NCI-H748 treated with DMSO at 0.1 percent for 48 hours (cell line): ENCODE results near the gene NPIPA3.
"Not testable (repeated sequence)": the region's sequence is repeated elsewhere in the genome, so short reads cannot be mapped to it uniquely, and the experiment has no call there.

Experiments
- DNase-seq: peaks from one replicate; lab custom pipeline; 2025; lab: John Stamatoyannopoulos, UW

NPIPA3 gene

DNA sequence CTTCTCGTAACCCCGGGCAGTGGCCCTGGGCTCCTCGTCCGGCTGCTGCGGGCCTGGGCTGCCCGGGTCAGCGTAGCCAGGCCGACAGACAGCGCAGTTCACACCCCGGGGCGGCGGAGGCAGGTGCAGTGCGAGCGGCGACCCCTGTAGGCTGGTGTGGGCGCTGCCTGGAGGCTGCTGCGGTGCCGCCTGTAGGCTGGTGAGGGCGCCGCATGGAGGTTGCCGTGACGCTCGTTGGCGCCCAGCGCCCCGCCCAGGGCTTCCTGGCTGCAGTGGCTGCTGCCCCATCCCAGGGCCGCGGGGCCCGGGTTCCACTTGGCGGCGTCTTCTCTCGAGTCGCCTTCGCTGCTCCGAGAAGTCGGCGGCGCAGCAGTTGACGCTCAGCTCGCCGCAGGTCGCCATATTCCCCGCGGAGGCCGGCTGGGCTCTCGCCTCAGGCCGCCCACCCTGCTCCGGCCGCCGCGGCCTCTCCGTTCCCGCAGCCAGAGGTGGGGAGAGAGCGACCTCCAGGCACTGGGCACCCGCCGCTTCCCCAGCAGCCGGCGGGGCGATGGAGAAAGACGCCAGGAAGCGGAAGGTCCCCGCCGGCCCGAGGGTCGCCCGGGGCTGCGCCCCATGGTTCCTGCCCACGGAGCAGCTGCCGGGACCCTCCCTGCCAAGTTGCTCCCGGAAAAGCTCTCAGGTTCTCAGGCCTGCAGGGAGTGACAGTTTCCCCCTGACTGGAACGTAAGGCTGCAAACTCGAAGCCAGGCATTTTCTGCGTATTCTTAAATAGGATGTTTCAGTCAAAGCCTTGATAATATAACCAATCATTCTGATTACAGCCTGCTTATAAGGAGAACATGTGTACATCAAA, at the start of gene NPIPA3:
NPIPA3 (plus strand) TSS at position 256 of the 856 bp plus-strand sequence. CDS start 5,533 bp downstream, outside the sequence.
- not testable (repeated sequence) for DNase-seq

DNA sequence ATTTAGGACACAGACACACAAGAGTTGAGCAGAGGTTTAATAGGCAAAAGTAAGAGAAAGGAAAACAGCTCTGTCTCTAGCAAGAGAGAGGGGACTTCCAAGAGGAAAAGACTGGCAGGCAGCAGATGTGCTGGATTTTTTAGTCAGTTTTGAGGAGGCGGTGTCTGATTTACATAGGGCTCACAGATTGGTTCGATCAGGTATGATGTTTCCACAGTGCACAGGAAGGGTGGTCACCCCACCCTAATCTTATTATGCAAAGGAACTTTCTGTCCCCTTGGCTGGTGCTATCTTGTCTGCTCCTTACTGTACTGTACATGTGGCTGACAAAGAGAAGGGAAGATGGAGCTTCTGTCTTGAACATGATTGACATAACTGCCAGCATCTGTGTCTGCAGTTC, 45.1 kb upstream of the NPIPA3 start:
- no peak for DNase-seq

DNA sequence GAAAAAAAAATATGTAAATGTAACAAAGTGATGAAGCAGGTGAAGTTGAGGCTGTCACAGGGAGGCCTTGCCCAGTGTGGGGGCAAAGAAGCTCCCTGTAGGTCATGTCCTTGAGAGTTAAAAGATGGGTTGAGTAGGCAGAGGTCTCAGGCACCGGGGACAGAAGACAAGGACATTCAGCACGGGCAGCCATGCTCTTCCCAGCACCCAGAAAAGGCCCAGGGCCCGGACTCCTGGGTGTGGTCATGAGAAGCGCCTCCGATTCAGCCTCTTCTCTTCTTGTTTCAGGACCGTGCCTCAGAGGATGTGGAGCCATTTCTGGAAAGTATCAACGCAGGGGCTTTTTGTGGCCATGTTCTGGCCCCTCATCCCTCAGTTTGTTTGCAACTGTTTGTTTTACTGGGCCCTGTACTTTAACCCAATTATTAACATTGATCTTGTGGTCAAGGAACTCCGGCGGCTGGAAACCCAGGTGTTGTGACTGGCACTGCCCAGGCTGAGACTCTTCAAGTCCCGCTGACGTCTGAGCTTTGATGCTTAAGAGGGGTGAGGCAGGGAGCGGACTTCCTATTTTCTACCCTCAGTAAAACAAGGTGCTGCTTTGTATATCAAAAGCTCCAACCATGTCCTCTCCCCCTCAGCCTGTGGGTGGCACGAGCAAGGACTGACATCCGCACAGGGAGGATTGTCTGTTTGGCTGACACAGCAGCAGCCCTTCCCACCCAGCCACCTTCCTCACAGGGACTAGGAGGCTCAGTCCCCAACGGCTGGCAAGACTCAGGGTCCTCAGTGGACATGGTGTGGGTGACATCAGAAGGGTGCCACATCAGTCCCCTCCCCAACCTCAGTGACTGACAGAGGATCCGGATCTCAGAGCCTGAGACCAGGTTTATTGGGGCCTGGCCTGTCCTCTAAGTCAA, 35.6 kb upstream of the NPIPA3 start:
- DNase-seq: no peak

DNA sequence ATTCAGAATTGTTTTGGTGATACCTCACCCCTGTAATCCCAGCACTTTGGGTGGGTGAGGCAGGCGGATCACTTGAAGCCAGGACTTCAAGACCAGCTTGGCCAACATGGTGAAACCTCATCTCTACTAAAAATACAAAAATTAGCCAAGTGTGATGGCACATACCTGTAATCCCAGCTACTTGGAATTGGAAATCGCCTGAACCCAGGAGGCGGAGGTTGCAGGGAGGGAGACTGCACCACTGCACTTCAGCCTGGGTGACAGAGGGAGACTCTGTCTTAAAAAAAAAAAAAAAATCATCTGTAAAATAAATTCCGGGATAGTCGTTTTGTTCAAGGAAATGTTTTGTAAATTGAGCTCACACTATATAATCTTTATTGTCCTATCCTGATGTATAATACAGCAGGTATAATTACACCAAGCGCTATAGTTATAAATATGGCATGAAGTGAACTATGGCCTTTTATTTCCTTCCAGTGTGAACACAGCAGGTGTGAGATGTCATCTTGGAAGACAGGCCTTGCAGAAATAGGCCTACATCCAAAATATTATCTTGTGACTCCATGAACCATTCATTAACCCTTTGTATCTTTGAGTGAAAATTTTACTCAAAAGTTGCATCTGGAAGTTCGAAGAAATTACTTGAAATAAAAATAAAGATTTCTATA, 34.5 kb upstream of the NPIPA3 start:
- no peak for DNase-seq

DNA sequence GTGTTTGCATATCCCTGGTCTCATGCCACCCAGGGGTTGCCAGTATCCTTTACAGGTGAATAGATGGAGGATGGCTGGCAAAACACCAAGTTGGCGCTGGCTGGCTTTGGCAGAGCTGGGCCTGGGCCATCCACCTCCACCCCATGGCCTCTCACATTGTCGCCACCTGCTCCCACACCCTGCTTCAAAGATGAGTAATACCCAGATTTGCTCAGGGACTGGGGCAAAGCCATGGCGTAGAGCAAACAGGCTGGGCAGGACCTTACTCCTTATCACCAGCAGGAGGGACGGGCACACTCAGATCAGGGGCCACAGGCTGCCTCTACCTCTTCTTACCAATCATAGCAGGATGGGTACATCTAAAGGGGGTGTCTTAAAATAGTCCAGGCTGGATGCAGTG, 33.4 kb upstream of the NPIPA3 start:
- DNase-seq: no peak

DNA sequence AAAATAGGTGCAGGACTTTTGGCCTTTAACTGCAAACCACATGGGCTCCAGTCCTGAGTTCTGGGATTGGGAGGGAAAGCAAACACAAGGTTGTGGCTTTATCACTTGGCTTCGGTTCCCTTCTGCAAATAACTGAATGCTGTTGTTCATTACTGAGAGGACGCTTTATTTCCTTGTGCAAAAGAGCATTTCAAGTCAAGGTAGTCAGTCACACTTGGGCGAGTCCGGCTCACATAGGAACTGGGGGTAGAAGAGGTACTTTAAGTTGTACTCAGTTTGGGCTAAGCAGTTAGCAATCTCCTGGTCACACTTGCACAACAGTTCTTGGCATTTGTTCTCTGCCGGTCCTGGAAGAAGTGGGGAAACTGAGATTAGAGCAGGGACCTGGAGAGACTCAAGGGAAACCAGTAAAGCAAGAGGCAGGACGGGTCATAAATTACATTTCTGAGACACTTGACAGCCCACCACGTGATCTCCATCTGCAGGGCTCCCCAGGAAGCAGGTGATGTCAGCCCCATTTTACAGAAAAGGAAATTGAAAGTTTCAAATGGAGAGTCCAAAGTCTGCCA, 30.7 kb upstream of the NPIPA3 start:
- no peak for DNase-seq

DNA sequence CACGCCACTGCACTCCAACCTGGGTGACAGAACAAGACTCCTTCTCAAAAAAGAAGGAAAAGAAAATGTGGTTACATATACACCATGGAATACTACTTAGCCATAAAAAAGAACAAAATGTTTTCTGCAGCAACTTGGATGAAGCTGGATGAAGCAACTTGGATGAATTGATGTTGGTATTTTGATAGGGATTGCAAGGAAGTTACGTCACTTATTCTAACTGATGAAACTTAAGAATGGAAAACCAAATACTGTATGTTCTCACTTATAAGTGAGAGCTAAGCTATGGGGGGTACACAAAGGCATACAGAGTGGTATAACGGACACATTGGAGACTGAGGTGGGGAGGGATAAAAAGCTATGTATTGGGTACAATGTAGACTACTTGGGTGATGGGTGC, 26.6 kb upstream of the NPIPA3 start:
- no peak for DNase-seq

DNA sequence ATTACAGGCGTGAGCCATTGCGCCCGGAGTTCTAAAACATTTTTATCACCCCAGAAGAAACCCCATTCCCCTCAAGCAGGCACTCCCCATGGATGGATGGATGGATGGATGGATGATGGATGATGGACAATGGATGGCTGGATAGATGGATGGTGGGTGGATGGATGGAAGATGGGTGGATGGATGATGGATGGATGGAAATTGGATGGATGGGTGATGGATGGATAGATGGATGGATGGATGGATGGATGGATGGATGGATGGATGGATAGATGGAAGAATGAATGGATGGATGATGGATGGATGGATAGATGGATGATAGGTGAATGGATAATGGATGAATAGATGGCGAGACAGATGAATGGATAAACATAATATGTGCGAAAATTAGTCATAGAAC, 25.6 kb upstream of the NPIPA3 start:
- no peak for DNase-seq

DNA sequence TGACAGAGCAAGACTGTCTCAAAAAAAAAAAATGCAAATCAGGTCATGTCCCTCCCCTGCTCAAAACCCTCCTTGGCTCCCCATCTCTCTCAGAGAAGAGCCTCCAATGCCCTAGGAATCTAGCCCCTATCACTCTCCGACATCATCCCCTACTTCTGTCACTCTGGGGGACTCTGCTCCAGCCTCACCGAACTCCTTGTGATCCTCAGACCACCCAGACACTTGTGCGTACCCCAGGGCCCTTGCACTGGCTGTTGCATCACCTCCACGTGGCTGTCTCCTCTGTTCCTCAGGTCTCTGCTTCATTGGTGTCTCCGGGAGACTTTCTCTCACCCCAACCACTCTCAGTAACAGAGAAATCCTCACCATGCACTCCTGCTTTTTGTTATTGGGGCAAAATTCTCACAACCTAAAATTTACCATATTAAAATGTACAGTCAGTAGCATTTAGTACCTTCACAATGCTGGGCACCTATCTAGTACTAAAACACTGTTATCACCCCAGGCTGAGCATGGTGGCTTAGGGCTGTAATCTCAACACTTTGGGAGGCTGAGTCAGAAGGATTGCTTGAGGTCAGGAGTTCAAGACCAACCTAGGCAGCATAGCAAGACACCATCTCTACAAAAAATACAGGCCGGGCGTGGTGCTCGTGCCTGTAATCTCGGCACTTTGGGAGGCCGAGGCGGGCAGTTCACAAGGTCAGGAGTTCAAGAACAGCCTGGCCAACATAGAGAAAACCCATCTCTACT, 24.3 kb upstream of the NPIPA3 start:
- no peak for DNase-seq

DNA sequence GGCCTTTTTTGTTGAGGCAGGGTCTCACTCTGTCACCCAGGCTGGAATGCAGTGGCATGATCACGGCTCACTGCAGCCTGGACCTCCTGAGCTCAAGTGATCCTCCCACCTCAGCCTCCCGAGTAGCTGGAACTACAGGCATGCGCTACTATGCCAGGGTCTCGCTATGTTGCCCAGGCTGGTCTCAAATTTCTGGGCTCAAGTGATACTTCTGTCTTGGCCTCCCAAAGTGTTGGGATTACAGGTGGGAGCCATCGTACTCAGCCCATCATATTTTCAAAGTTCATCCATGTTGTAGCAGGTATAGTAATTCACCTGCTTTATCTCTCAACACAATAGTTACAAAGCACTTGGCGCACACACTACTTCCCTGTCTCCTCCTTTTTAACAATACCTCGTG, 22.8 kb upstream of the NPIPA3 start:
- DNase-seq: not testable (repeated sequence)

DNA sequence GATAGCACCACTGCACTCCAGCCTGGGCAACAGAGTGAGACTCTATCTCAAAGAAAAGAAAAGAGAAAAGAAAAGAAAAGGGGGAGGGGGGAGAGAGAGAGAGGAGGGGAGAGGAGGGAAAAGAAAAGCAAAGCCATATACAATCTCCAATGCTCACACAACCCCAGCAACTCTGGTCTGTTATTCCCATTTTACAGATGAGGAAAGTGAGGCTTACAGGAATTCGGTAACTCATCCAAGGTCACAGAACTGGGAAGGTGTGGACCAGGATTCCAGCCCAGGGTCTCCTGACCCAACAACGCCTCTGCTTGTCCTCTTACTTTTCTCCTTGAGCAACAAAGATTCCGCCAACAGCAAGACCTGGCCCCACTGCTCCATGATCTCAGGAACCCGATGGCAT, 22.1 kb upstream of the NPIPA3 start:
- DNase-seq: no peak

DNA sequence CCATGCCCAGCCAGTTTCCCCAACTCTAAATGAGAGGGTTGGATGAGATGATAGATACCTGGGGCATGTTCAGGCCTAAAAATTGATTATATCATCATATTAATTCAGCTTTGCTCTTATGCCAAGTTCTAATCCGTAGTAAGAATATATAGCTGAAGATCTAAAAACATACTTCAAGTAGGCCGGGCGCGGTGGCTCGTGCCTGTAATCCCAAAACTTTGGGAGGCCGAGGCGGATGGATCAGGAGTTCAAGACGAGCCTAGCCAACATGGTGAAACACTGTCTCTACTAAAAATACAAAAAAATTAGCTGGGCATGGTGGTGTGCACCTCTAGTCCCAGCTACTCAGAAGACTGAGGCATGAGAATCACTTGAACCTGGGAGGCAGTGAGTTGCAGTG, 21.1 kb upstream of the NPIPA3 start:
- no peak for DNase-seq

DNA sequence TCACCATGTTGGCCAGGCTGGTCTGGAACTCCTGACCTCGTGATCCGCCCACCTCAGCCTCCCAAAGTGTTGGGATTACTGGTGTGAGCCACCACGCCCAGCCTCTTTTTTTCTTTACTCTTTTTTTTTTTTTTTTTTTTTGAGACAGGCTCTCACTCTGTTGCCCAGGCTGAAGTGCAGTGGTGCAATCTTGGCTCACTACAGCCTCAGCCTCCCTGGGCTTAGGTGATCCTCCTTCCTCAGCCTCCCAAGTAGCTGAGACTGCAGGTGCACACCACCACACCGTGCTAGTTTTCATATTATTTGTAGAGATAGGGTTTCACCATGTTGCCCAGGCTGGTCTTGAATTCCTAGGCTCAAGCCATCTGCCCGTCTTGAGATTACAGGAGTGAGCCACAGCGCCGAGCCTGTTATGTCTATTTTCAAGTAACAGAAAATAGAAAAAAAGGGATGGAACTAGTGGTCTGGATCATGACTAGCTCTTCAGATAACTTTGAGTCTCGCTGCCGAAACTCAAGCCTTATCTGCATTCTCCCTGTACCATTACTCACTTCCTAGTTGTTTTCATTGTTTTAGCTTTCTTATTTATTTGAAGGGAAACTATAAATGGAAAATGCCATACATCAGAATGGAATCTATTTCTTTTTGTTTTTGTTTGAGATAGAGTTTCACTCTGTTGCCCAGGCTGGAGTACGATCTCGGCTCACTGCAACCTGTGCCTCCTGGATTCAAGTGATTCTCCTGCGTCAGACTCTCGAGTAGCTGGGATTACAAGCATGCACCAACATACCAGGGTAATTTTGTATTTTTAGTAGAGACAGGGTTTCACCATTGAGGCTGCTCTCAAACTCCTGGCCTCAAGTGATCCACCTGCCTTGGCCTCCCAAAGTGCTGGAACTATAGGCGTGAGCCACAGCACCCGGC, 17.1 kb upstream of the NPIPA3 start:
- DNase-seq: not testable (repeated sequence)

DNA sequence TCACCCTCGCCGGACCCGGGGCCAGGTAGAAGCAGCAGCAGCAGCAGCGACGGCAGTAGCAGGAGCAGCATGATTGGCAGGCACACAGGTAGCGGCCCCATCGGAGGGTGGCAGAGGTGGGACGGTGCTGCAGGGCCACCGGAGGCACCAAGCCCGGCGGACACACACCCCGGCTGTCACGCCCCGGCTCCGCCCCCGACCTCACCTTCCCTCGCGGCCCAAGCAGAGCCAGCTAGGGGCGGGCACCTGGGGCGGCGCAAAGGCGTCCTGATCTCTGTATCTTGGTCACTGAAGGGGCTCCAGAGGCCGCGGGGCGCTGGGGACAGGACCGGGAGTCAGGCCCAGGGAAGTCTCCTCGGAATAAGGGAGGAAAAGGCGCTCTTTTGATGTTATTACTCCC, 9.1 kb upstream of the NPIPA3 start, which contains the start of gene PLA2G10:
PLA2G10 (minus strand) TSS at position 180 of the 400 bp plus-strand sequence; CDS start at position 101, 79 bp downstream.
- not testable (repeated sequence) for DNase-seq

DNA sequence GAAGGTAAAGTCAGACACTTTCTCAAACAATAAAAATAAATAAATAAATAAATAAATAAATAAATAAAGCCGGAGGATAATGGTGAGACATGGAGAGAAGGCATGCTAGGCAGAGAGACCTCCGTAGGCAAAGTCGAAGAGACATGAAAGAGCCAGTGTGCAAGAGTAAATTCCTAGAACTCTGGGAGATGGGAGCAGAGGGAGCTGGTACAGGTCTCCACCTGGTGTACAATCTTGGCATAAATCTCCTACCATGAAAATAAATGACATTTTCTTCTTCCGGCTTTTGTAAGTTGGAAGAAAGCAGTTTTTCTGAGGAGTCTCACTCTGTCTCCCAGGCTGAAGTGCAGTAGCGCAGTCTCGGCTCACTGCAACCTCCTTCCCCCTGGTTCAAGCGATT, 1.4 kb upstream of the NPIPA3 start:
- not testable (repeated sequence) for DNase-seq

DNA sequence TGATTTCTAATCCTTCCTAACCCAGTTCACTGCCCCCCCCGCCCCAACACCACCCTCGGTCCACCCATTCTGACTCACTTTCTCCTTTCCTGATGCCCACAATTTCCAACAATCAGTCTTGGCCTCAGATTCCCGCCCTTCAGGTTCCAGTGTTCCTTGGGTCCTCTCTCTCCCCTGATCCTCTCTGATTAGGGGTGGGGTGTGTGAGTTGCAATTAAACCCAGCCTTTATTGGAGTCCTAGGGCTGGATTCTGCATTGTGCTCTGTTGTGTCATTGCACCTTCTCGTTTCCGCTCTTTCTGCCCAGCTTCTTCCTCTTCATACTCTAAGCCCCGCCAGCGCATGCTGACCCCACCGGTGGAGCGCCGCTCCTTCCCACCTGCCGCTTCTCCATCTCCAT, 539 bp upstream of the NPIPA3 start:
- DNase-seq: not testable (repeated sequence)

DNA sequence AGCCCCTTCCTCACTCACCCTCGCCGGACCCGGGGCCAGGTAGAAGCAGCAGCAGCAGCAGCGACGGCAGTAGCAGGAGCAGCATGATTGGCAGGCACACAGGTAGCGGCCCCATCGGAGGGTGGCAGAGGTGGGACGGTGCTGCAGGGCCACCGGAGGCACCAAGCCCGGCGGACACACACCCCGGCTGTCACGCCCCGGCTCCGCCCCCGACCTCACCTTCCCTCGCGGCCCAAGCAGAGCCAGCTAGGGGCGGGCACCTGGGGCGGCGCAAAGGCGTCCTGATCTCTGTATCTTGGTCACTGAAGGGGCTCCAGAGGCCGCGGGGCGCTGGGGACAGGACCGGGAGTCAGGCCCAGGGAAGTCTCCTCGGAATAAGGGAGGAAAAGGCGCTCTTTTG, 30.0 kb downstream of the NPIPA3 start:
- DNase-seq: not testable (repeated sequence)

DNA sequence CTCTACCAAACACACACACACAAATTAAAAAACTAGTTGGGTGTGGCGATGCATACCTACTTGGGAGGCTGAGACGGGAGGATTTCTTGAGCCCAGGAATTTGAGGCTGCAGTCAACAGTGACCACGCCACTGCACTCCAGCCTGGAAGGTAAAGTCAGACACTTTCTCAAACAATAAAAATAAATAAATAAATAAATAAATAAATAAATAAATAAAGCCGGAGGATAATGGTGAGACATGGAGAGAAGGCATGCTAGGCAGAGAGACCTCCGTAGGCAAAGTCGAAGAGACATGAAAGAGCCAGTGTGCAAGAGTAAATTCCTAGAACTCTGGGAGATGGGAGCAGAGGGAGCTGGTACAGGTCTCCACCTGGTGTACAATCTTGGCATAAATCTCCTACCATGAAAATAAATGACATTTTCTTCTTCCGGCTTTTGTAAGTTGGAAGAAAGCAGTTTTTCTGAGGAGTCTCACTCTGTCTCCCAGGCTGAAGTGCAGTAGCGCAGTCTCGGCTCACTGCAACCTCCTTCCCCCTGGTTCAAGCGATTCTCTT, 37.7 kb downstream of the NPIPA3 start:
- DNase-seq: not testable (repeated sequence)

DNA sequence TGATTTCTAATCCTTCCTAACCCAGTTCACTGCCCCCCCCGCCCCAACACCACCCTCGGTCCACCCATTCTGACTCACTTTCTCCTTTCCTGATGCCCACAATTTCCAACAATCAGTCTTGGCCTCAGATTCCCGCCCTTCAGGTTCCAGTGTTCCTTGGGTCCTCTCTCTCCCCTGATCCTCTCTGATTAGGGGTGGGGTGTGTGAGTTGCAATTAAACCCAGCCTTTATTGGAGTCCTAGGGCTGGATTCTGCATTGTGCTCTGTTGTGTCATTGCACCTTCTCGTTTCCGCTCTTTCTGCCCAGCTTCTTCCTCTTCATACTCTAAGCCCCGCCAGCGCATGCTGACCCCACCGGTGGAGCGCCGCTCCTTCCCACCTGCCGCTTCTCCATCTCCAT, 38.6 kb downstream of the NPIPA3 start:
- not testable (repeated sequence) for DNase-seq
